Activated CD8-positive, alpha-beta memory T cell treated with anti-CD3 and anti-CD28 coated beads for 4 hours (primary cell): ENCODE results near the gene OPHN1.

Experiments used
- DNase-seq, 2 donors: peaks; one replicate each; pipeline ENCODE4 v3.0.0-alpha.2; 2020; ENCODE audit warnings: low read depth in 2 of 2

Gene OPHN1

GRCh38 chrX:68433155-68433980 is at the start of gene OPHN1:
TSS of gene OPHN1 (minus strand) at chrX:68433495. CDS start at chrX:68433020, 475 bp downstream.
- DNase-seq = no peak

DNA sequence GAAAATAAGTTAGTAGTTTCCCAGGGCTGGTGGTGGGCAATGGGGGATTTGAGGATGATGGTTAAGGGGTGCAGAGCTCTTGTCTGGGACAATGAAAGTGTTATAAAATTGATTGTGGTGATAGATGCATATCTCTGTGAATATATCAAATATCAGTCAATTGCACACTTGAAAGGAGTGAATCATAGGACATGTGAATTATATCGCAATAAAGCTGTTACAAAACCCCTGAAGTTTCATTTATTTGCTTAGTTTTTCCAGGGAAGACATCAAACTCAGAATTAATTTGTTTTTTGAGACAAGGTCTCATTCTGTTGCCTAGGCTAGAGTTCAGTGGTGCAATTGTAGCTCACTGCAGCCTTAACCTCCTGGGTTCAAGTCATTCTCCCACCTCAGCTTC is 47.7 kb upstream of the OPHN1 start:
- DNase-seq = no peak

DNA sequence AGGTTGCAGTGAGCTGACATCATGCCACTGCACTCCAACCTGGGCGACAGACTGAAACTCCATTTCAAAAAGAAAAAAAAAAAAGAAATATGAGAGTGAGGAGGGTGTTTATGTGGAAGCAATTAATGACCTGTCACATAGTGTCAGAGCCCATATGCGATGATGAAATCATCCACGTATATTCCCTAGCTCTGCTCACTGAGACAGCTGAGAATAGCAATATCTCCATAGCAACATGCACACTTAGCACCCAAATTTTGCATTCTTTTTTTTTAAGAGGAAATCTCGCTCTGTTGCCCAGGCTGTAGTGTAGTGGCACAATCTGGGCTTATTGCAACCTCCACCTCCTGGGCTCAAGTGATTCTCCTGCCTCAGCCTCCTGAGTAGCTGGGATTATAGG is 31.5 kb upstream of the OPHN1 start:
- no peak for DNase-seq

DNA sequence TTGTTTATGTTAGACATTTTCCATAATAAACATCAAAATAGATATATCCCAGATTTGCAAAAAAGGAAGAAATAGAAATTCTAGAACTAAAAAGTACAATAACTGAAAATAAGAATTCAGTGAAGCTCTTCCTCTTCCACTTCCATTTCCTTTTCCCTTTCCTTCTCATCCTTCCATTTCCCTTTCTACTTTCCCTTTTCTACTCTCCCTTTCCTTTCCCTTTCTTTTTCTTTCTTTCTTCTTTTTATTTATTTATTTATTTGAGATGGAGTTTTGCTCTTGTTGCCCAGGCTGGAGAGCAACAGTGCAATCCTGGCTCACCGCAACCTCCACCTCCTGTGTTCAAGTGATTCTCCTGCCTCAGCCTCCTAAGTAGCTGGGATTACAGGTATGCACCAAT is 30.6 kb upstream of the OPHN1 start:
- DNase-seq = no peak

DNA sequence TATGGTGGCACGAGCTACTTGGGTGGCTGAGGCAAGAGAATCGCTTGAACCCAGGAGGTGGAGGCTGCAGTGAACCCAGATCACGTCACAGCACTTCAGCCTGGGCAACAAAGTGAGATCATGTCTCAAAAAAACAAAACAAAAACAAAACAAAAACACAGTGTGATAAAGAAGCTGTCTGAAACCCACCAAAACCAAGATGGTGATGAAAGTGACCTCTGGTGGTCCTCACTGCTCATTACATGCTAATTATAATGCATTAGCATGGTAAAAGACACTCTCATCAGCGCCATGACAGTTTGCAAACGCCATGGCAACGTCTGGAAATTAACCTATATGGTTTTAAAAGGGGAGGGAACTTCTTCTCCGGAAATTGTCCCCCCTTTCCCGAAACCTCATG is 29.4 kb upstream of the OPHN1 start:
- DNase-seq = no peak

DNA sequence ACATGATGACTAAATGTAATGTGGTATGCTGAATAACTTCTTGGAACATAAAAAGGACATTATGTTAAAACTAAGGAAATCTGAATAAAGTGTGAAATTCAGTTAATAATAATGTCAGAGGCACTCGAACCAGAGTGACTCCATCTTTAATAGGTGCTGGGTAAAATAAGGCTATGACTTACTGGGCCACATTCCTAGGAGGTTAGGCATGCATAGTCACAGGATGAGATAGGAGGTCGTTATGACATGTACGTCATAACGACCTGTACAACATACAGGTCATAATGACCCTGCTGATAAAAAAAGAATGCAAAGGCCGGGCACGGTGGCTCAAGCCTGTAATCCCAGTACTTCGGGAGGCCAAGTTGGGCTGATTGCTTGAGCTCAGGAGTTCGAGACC is 28.9 kb upstream of the OPHN1 start:
- DNase-seq = no peak

DNA sequence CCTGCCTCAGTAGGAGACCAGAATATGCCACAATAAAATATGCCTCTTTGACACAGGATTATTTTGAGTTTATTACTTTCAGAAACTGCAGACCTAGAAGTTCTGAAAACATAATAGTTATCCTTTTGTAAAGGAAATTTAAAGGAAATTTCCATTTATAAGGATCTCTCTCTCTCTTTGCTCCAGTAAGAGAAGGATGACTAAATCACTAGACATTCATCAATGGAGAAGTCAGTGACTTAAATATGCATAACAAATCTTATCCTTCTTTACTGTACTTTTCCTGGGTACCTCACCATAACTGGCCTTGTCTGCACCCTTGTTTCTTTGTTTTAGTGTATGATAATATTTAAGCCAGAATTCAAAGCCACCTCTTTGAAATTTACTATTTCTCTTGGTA is 28.3 kb upstream of the OPHN1 start:
- no peak for DNase-seq

DNA sequence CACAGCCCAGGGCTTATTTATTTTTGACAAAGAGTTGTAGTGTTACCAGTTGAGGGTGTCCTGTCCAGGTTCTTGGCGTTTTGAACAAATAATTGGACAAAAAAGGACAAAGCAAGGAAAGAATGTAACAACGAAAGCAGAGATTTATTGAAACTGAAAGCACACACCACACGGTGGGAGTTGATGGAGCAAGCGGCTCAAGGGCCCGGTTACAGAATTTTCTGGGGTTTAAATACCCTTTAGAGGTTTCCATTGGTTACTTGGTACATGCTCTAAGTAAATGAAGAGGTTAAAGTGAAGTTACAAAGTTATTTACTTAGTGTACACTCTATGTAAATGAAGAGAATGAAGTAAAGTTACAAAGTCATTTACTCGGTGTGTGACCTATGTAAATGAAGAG is 27.8 kb upstream of the OPHN1 start:
- DNase-seq = no peak

- DNase-seq = no peak
These were observed 21.8 kb upstream of the OPHN1 start for GRCh38 chrX:68455151-68455510.

DNA sequence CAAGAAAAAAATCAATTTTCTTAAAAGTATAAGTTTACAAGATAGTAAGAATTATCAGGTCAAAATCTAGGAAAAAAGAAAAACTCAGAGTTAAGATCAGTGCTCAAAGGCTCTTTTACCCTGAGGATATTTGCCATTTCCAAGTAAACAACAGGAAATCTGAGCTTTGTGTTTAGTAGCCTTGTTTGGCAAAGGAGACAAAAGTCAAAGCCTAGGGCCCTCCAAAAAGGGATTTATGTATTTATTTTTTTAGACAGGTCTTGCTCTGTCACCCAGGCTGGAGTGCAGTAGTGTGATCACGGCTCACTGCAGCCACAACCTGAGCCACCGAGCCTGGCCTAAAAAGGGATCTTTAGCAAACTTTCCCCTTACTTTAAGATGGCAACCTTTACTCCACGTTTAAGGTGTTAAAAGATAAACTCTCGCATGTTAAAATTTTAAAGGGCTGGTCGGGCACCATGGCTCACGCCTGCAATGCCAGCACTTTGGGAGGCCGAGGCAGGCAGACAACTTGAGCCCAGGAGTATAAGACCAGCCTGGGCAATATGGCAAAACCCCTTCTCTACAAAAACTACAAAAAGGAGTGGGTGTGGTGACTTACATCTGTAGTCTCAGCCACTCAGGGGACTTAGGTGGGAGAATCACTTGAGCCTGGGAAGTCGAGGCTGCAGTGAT is 21.3 kb upstream of the OPHN1 start:
- DNase-seq = no peak

- DNase-seq = no peak
These were observed 18.4 kb upstream of the OPHN1 start for GRCh38 chrX:68451720-68452119.

GRCh38 chrX:68443155-68443868 is 10.0 kb upstream of the OPHN1 start:
- no peak for DNase-seq

GRCh38 chrX:68440940-68441339 is 7.6 kb upstream of the OPHN1 start:
- DNase-seq = no peak

DNA sequence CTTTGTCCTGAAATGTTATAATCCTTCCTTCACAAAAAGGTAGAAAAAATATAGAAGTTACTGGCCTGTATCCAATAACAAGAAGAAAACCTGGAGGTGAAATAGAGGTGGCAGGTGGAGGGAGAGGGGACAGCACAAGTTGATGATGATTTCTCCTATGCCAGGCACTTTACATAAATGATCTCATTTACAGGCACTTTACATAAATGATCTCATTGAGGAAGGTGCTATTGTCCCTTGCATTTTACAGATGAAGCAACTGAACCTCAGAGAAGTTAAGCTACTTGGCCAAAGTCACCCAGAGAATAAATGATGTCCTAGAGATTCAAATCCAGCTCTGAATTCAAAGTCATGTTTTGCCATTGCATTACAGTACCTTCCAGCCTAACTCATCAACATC is 7.1 kb upstream of the OPHN1 start:
- DNase-seq = no peak

- no peak for DNase-seq
These were observed 6.0 kb upstream of the OPHN1 start for GRCh38 chrX:68439341-68439740.

- no peak for DNase-seq
These were observed 5.3 kb upstream of the OPHN1 start for GRCh38 chrX:68438575-68438974.

DNA sequence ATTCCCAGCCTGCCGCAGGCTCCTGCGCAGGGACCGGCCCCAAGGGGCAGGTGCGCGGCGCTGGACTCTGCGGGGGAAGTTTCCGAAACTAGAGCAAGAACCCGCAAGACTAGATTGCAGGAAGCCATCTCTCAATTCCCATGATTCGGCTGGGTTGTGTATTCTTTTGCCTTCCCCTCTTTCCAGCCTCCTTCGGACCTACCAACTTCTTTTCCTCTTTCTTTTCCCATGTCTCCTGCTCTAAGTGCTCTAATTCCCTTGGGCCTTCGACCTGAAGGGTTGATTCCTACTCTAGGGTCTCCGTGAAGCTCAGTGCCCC is 645 bp upstream of the OPHN1 start:
- DNase-seq = no peak

GRCh38 chrX:68432648-68433047 is 647 bp downstream of the OPHN1 start:
- DNase-seq = no peak

- no peak for DNase-seq
These were observed 1.5 kb downstream of the OPHN1 start for GRCh38 chrX:68431836-68432235.

GRCh38 chrX:68429216-68429615 is 4.1 kb downstream of the OPHN1 start:
- DNase-seq = no peak

- no peak for DNase-seq
These were observed 4.9 kb downstream of the OPHN1 start for GRCh38 chrX:68428431-68428830.

GRCh38 chrX:68424719-68425118 is 8.6 kb downstream of the OPHN1 start:
- DNase-seq = no peak

DNA sequence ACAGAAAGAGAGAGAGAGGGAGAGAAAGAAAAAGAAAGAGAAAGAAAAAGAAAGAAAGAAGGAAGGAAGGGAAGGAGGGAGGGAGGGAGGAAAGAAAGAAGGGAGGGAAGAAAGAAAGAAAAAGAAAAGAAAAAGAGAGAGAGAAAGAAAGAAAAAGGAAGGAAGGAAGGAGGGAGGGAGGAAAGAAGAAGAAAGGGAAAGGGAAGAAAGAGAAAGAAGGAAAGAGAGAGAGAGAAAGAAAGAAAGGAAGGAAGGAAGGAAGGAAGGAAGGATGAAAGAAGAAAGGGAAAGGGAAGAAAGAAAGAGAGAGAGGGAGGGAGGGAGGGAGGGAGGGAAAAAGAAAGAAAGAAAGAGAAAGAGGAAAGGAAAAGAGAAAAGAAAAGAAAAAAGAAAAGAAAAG is 10.8 kb downstream of the OPHN1 start:
- DNase-seq = no peak
